Superior temporal gyrus (tissue), 1 donor: Measurements from ENCODE around the gene PCDHGB3.
"Not testable (repeated sequence)": the region's sequence is repeated elsewhere in the genome, so short reads cannot be mapped to it uniquely, and the experiment has no call there.

Experiments
- DNase-seq: peaks from one replicate; pipeline ENCODE4 v3.0.0-alpha.2; 2016; ENCODE audit errors: extremely low spot score

The PCDHGB3 gene

GRCh38 chr5:141369994-141370848, at the start of gene PCDHGB3:
Gene PCDHGB3 (plus strand): TSS chr5:141370242. CDS start chr5:141370395, 153 bp downstream.
- peak; percentile 13 for DNase-seq

DNA sequence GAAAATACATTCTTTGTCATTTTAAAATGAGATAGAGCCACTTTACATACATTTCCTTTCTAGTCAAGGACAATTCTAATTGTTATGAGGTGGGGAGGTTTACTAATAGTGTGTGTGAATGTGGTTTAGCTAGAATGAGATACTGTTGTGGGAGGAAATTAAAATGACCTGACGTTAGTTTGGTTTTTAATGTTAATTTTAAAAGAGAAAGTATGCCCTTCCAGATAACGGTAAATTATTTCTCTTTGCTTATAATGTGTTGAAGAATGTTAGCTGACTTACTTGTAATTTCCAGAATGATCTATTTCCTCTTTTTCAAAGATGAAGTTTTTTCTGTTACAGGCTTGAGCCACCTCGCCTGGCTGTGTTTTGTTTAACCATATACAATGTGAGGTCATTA, 47.8 kb upstream of the PCDHGB3 start:
- no peak for DNase-seq

GRCh38 chr5:141326088-141326854, 43.8 kb upstream of the PCDHGB3 start:
- peak; percentile 85 for DNase-seq

GRCh38 chr5:141328231-141328630, 41.8 kb upstream of the PCDHGB3 start:
- DNase-seq = no peak

DNA sequence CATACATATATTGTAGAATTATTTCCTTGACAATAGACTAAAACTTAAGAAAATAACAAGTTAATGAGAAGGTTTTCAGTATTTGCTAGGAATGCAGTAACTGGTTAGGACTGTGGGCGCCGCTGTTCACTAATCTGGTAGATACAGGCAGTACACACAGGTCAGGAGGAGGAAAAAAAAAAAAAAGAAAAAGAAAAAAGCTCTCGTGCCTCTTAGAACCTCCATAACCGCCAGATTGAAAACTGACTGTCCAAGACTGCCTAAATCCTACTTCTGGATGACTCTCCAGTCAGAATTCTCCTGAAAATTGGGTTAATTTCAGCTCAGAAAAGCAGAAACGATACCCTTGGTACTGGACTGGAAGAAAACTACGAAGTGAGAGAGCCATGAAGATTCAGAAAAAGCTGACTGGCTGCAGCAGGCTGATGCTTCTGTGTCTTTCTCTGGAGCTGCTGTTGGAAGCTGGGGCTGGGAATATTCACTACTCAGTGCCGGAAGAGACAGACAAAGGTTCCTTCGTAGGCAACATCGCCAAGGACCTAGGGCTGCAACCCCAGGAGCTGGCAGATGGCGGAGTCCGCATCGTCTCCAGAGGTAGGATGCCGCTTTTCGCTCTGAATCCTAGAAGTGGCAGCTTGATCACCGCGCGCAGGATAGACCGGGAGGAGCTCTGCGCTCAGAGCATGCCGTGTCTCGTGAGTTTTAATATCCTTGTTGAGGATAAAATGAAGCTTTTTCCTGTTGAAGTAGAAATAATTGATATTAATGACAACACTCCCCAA, 39.6 kb upstream of the PCDHGB3 start, which contains the start of gene PCDHGA1:
Gene PCDHGA1 (plus strand): TSS at position 216 of the 782 bp plus-strand sequence.
- no peak for DNase-seq

DNA sequence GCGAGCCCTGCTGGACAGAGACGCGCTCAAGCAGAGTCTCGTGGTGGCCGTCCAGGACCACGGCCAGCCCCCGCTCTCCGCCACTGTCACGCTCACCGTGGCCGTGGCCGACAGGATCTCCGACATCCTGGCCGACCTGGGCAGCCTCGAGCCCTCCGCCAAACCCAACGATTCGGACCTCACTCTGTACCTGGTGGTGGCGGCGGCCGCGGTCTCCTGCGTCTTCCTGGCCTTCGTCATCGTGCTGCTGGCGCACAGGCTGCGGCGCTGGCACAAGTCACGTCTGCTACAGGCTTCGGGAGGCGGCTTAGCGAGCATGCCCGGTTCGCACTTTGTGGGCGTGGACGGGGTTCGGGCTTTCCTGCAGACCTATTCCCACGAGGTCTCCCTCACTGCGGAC, 37.5 kb upstream of the PCDHGB3 start:
- DNase-seq = not testable (repeated sequence)

GRCh38 chr5:141338538-141339306, 31.3 kb upstream of the PCDHGB3 start, which contains the start of gene PCDHGA2:
Gene PCDHGA2 (plus strand): TSS chr5:141338760.
- no peak for DNase-seq

DNA sequence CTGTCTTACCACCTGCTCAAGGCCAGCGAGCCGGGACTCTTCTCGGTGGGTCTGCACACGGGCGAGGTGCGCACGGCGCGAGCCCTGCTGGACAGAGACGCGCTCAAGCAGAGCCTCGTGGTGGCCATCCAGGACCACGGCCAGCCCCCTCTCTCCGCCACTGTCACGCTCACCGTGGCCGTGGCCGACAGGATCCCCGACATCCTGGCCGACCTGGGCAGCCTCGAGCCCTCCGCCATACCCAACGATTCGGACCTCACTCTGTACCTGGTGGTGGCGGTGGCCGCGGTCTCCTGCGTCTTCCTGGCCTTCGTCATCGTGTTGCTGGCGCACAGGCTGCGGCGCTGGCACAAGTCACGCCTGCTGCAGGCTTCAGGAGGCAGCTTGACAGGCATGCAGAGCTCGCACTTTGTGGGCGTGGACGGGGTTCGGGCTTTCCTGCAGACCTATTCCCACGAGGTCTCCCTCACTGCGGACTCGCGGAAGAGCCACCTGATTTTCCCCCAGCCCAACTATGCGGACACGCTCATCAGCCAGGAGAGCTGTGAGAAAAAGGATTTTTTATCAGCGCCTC, 29.2 kb upstream of the PCDHGB3 start:
- DNase-seq = not testable (repeated sequence)

DNA sequence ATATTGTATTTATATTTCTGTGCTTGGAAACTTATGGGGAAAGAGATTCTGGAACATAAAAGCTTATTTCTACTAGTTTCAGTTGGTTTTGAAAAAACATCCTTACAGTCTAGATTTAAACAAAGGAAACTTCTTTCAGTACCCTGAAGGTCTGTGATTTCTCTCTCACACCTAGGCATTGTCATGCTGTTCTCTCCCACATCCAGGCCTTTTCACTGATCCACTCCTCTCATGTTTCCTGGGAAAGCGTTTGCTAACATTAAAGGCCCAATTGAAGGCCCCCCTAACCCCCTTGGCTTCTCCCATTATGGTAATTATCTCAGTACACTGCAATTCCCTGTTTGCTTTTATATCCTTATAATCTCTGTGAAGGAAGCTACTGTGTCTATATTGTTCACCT, 27.3 kb upstream of the PCDHGB3 start:
- DNase-seq = no peak

DNA sequence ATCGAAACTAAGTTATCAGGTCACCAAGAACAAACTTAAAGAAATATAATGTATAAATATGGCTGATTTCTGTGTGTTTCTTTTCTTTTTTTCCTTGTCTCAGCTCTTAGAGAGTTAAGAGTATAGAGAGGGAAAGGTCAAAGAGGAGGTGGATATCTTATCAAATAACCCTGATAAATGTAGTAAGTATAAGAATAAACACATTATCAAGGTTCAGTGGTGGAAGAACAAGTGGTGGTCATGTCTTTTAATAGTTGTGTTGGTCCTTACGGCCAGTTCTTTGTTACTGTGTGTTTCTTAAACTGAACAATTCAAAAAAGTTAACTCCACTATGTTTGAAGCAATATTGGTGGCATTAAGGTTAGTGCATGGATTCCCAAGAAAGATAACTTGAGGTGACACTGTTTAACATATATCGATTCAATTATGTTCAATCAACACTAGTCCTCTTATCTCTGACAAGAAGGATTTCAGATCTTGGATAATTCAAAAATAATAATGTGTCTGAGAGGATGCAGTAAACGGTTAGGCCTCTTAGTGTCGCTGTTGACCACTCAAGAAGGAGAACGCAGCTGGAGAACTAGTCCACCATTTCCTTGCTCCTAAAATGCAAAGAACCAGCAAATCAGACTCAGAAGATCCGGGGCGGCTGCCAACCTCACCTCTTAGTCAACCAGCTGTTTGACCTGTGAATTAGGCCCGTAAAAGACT, 26.6 kb upstream of the PCDHGB3 start, which contains the start of gene PCDHGA3:
Gene PCDHGA3 (plus strand): TSS at position 588 of the 711 bp plus-strand sequence. CDS start 205 bp downstream, outside the sequence.
- DNase-seq = no peak

DNA sequence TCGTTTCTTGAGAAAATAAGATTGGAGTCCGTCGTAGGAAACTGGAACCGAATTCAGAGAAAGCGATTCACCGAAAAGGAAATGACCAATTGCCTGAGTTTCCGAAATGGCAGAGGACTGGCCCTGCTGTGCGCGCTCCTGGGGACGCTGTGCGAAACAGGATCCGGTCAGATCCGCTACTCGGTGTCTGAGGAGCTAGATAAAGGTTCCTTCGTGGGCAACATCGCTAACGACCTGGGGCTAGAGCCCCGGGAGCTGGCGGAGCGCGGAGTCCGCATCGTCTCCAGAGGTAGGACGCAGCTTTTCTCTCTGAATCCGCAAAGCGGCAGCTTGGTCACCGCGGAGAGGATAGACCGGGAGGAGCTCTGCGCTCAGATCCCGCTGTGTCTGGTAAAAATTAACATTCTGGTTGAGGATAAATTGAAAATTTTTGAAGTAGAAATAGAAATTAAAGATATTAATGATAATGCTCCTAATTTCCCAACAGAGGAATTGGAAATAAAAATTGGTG, 26.0 kb upstream of the PCDHGB3 start:
- DNase-seq = no peak

- no peak for DNase-seq
Observed at GRCh38 chr5:141345327-141345726, 24.7 kb upstream of the PCDHGB3 start.

GRCh38 chr5:141346017-141346416, 24.0 kb upstream of the PCDHGB3 start:
- DNase-seq = not testable (repeated sequence)

GRCh38 chr5:141349917-141350619, 20.0 kb upstream of the PCDHGB3 start, which contains the start of gene PCDHGB1:
Gene PCDHGB1 (plus strand): TSS chr5:141350099. CDS start chr5:141350261, 162 bp downstream.
- DNase-seq = peak; percentile 25

- no peak for DNase-seq
Observed at GRCh38 chr5:141351591-141351990, 18.5 kb upstream of the PCDHGB3 start.

DNA sequence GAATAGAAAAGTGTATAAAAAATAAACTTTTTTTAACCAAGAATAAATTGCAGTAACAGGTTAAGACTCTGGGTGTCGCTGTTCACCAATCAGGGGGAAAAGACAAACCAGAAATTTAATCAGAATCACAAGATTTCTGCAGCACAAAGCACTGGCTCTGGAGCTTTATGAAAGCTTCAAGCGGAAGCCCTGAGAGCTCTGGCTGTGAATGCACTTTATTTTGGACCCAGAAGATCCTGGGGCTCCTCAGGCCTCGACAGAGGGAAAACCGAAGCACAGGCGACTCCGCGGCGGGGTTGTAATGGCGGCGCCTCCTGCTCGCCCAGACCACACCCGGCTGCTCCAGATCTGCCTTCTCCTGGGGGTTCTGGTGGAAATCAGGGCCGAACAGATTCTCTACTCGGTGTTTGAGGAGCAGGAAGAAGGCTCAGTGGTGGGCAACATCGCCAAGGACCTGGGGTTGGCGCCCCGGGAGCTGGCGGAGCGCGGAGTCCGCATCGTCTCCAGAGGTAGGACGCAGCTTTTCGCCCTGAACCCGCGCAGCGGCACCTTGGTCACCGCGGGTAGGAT, 15.1 kb upstream of the PCDHGB3 start, which contains the start of gene PCDHGA4:
Gene PCDHGA4 (plus strand): TSS at position 122 of the 570 bp plus-strand sequence. CDS start 87 bp downstream, at position 209.
- DNase-seq = no peak

- no peak for DNase-seq
Observed at GRCh38 chr5:141355641-141356040, 14.4 kb upstream of the PCDHGB3 start.

DNA sequence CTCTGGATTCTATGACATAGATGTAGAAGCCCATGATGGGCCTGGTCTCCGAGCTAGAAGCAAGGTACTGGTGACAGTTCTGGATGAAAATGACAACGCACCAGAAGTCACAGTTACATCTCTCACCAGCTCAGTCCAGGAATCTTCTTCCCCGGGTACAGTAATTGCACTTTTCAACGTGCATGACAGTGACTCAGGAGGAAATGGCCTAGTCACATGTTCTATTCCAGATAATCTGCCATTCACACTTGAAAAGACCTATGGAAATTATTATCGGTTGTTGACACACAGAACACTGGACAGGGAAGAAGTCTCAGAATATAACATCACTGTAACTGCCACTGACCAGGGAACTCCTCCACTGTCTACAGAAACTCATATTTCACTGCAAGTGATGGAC, 13.9 kb upstream of the PCDHGB3 start:
- no peak for DNase-seq
